ENCODE results near the gene AQP12A. TPM values are rescaled to one million over a fixed set of nuclear protein-coding genes. Genes with fewer than 3 reads are reported as not detected.

Gene AQP12A
- total and polyA plus RNA-seq, 9 of the 15 experiments (the other 6 are each of a cell fraction or from before 2014, with no cell fraction given), result not detected

DNA sequence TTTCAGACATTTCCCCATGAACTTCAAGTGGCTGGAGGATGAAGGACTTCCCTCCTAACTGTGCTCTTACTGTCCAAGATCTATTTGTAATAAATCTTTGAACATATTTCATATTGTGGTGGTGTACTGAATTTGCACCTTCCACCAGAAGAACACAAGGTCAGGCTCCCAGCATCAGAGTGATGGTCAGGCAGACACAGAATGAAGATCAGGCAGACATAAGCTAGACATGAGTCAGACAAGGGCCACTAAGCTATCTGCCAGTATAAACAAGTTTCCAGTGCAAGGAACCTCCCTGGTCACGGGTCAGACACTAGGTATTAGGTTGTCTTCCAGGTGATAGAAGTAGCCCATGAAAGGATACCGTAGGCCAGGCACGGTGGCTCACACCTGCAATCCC, 29.0 kb upstream of the AQP12A start:
- Histone ChIP-seq H3K9me1 (ENCODE audit: control insufficient read depth, insufficient read depth, low read length) (no peaks in the 10 kb centered on the region), H3K9me3 (replicated peaks; ENCODE audit: control insufficient read depth, insufficient read depth, low read depth, low read length) (no peaks in the 10 kb centered on the region; the same call in 1 of the 2 replicates), H4K20me1 (replicated peaks; ENCODE audit: control insufficient read depth, insufficient read depth, low read length) (no peaks in the 10 kb centered on the region), H3K9ac (ENCODE audit: insufficient read depth in 1 of 2, low read depth in 2 of 2, low read length in 2 of 2) (no peak overlapping the region), H3K4me1 (replicated peaks in 1 of 2; ENCODE audit: control insufficient read depth in 2 of 2, insufficient read depth in 2 of 2, low read length in 2 of 2) (no peaks in the 10 kb centered on the region), H2AFZ (ENCODE audit: low read depth, low read length) (no peak overlapping the region), H3K79me2 (ENCODE audit: control insufficient read depth, insufficient read depth, low read length) (no peaks in the 10 kb centered on the region), H3K27ac (ENCODE audit: extremely low read depth, low read depth, low read length) (no peak overlapping the region), H3K36me3 (ENCODE audit: control insufficient read depth, insufficient read depth, low read length) (no peaks in the 10 kb centered on the region), H3K4me2 (ENCODE audit: insufficient read depth, low read length) (no peak overlapping the region), H3K27me3 (ENCODE audit: control insufficient read depth in 2 of 2, insufficient read depth in 2 of 2, low read length in 2 of 2) (no peaks in the 10 kb centered on the region), H3K4me3 (no peak overlapping the region)
- TF ChIP-seq MIER1 (IDR thresholded peaks at IDR 0.05; ENCODE audit: low read depth), result no peak
- intact Hi-C loops (cut with micrococcal nuclease) (no loop called here), in situ Hi-C loops (cut with MboI) (no loop called here)
- ATAC-seq (no peak), DNase-seq (ENCODE audit: extremely low read depth in 1 of 4, low spot score in 3 of 4) (no peak), FAIRE-seq (no peak)
- no TSS peak for BruUV-seq (replicated peaks)
- CTCF ChIA-PET (ENCODE audit: low intra/inter-chr PET ratio), result no interaction called here
- WGBS (ENCODE audit: insufficient coverage, low coverage, missing lambda C conversion rate), result 0% methylated on average over 3 of the region's 3 CpGs
- POLR2A ChIA-PET, result no interaction called here

DNA sequence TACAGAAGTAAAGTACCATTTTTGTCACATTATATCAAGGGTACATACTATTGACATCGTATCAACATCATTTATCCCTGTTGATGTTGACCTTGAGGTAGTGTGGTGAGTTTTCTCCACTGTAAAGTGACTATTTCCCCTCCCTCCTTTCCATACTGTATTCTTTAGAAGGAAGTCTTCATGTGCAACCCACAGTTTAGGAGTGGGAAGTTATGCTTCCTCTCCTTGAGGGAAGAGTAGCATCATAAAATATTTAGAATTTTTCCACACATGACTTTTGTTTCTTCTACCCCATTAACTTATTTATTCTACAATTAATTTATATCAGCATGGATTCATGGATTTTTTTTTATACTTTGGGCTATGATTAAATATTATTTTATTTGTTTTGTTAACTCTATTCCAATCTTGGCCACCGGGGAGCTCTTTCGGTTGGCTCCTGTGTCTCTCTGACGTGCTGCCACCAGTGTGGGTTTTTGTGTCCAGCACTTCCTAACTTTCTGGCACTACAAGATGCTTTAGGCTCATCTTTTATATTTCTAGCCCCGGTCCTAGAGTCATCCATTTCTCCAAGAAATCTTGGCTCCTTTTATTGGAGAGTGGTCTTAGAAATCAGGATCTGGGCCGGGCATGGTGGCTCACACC, 28.0 kb upstream of the AQP12A start:
- no peaks in the 10 kb centered on the region for H3K36me3 ChIP-seq (ENCODE audit: control insufficient read depth, insufficient read depth, low read length)
- FAIRE-seq (no peak), ATAC-seq (no peak)
- TF ChIP-seq PRMT5 (CRISPR knock-in tag; IDR thresholded peaks at IDR 0.05) (no peak), MTF1 (CRISPR knock-in tag; IDR thresholded peaks at IDR 0.05; ENCODE audit: borderline replicate concordance) (no peak), LEF1 (IDR thresholded peaks at IDR 0.05) (no peak), ZNF785 (CRISPR knock-in tag; IDR thresholded peaks at IDR 0.05) (no peak), ZC3H4 (CRISPR knock-in tag; IDR thresholded peaks at IDR 0.05; ENCODE audit: borderline replicate concordance) (no peak), TEAD1 (CRISPR knock-in tag; IDR thresholded peaks at IDR 0.05) (no peak)
- TF ChIP-seq, protein P1, sequence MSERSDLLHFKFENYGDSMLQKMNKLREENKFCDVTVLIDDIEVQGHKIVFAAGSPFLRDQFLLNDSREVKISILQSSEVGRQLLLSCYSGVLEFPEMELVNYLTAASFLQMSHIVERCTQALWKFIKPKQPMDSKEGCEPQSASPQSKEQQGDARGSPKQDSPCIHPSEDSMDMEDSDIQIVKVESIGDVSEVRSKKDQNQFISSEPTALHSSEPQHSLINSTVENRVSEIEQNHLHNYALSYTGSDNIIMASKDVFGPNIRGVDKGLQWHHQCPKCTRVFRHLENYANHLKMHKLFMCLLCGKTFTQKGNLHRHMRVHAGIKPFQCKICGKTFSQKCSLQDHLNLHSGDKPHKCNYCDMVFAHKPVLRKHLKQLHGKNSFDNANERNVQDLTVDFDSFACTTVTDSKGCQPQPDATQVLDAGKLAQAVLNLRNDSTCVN (CRISPR knock-in tag; IDR thresholded peaks at IDR 0.05), result no peak
- TF ChIP-seq, protein P2, sequence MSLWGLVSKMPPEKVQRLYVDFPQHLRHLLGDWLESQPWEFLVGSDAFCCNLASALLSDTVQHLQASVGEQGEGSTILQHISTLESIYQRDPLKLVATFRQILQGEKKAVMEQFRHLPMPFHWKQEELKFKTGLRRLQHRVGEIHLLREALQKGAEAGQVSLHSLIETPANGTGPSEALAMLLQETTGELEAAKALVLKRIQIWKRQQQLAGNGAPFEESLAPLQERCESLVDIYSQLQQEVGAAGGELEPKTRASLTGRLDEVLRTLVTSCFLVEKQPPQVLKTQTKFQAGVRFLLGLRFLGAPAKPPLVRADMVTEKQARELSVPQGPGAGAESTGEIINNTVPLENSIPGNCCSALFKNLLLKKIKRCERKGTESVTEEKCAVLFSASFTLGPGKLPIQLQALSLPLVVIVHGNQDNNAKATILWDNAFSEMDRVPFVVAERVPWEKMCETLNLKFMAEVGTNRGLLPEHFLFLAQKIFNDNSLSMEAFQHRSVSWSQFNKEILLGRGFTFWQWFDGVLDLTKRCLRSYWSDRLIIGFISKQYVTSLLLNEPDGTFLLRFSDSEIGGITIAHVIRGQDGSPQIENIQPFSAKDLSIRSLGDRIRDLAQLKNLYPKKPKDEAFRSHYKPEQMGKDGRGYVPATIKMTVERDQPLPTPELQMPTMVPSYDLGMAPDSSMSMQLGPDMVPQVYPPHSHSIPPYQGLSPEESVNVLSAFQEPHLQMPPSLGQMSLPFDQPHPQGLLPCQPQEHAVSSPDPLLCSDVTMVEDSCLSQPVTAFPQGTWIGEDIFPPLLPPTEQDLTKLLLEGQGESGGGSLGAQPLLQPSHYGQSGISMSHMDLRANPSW (CRISPR knock-in tag; IDR thresholded peaks at IDR 0.05), result no peak
- TF ChIP-seq, protein P3, sequence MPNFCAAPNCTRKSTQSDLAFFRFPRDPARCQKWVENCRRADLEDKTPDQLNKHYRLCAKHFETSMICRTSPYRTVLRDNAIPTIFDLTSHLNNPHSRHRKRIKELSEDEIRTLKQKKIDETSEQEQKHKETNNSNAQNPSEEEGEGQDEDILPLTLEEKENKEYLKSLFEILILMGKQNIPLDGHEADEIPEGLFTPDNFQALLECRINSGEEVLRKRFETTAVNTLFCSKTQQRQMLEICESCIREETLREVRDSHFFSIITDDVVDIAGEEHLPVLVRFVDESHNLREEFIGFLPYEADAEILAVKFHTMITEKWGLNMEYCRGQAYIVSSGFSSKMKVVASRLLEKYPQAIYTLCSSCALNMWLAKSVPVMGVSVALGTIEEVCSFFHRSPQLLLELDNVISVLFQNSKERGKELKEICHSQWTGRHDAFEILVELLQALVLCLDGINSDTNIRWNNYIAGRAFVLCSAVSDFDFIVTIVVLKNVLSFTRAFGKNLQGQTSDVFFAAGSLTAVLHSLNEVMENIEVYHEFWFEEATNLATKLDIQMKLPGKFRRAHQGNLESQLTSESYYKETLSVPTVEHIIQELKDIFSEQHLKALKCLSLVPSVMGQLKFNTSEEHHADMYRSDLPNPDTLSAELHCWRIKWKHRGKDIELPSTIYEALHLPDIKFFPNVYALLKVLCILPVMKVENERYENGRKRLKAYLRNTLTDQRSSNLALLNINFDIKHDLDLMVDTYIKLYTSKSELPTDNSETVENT (CRISPR knock-in tag; IDR thresholded peaks at IDR 0.05), result no peak

More for the DNA sequence above, 28.0 kb upstream of the AQP12A start:
- ChIA-PET CTCF (ENCODE audit: low intra/inter-chr PET ratio) (no interaction called here), POLR2A (no interaction called here)
- Histone ChIP-seq H4K20me1 (replicated peaks; ENCODE audit: control insufficient read depth, insufficient read depth, low read length) (no peaks in the 10 kb centered on the region), H3K9me3 (replicated peaks; ENCODE audit: control insufficient read depth, insufficient read depth, low read depth, low read length) (no peaks in the 10 kb centered on the region; the same call in 1 of the 2 replicates), H3K4me3 (no peak overlapping the region), H3K79me2 (ENCODE audit: control insufficient read depth, insufficient read depth, low read length) (no peaks in the 10 kb centered on the region), H3K27ac (ENCODE audit: extremely low read depth, low read depth, low read length) (no peak overlapping the region), H3K9me1 (ENCODE audit: control insufficient read depth, insufficient read depth, low read length) (no peaks in the 10 kb centered on the region), H3K4me1 (replicated peaks in 1 of 2; ENCODE audit: control insufficient read depth in 2 of 2, insufficient read depth in 2 of 2, low read length in 2 of 2) (no peaks in the 10 kb centered on the region), H3K9ac (ENCODE audit: insufficient read depth in 1 of 2, low read depth in 2 of 2, low read length in 2 of 2) (no peak overlapping the region), H3K4me2 (ENCODE audit: insufficient read depth, low read length) (no peak overlapping the region), H2AFZ (ENCODE audit: low read depth, low read length) (no peak overlapping the region), H3K27me3 (ENCODE audit: control insufficient read depth in 2 of 2, insufficient read depth in 2 of 2, low read length in 2 of 2) (no peaks in the 10 kb centered on the region)
- DNase-seq (ENCODE audit: extremely low read depth in 1 of 4, low spot score in 3 of 4), result no peak
- in situ Hi-C loops (cut with MboI), result no loop called here
- 0% methylated on average over 6 of the region's 6 CpGs for WGBS (ENCODE audit: insufficient coverage, low coverage, missing lambda C conversion rate)
- BruUV-seq (replicated peaks), result no TSS peak
- intact Hi-C loops (cut with micrococcal nuclease), result no loop called here
